CD8-positive, alpha-beta memory T cell (primary cell): ENCODE measurements around the gene MARK3. TPM values are rescaled to one million over a fixed set of nuclear protein-coding genes. Genes with fewer than 3 reads are reported as not detected.

Source experiments
- CTCF ChIA-PET: fragments of 350-600 bp; sonication (Branson Sonifier 250); formaldehyde crosslinking; loops from one replicate; lab custom pipeline; 2021; ENCODE audit warnings: antibody characterized with exemption; lab: Charles Lee
- POLR2A ChIA-PET: fragments of 350-600 bp; sonication (Branson Sonifier 250); formaldehyde crosslinking; loops from one replicate; lab custom pipeline; 2021; ENCODE audit warnings: antibody characterized with exemption; lab: Charles Lee
- DNase-seq, 5 donors: peaks; one replicate each; pipeline versions ENCODE4 v3.0.0 to v3.0.0-alpha.2; 2020 to 2022; ENCODE audit warnings: mixed read lengths in 1 of 5
- H3K27ac ChIP-seq: one replicate; pipeline ENCODE4 v1.7.0; 2013; ENCODE audit warnings: low read depth, mild to moderate bottlenecking, low read length, moderate library complexity
- H3K27me3 ChIP-seq: 2 replicates; pipeline ENCODE4 v1.7.0; 2013; ENCODE audit warnings: low read length, mild to moderate bottlenecking; ENCODE audit not compliant: insufficient read depth, poor library complexity, severe bottlenecking
- H3K36me3 ChIP-seq: 2 replicates; pipeline ENCODE4 v1.7.0; 2013; ENCODE audit warnings: mild to moderate bottlenecking, low read length, moderate library complexity; ENCODE audit not compliant: insufficient read depth
- H3K4me1 ChIP-seq: 2 replicates; pipeline ENCODE4 v1.7.0; 2013; ENCODE audit warnings: mild to moderate bottlenecking, low read length, moderate library complexity; ENCODE audit not compliant: insufficient read depth
- H3K4me3 ChIP-seq: 2 replicates; pipeline ENCODE4 v1.7.0; 2013; ENCODE audit warnings: mild to moderate bottlenecking, low read length
- H3K9me3 ChIP-seq: 2 replicates; pipeline ENCODE4 v1.7.0; 2013; ENCODE audit warnings: mild to moderate bottlenecking, low read length
- H3K27ac Mint-ChIP-seq, 8 donors: one replicate each; pipeline ENCODE4 v1.8.0; 2020 to 2021; ENCODE audit warnings: mixed read lengths in 8 of 8, mild to moderate bottlenecking in 6 of 8, inconsistent platforms in 3 of 8, moderate library complexity in 3 of 8
- H3K27me3 Mint-ChIP-seq, 2 donors: one replicate each; pipeline ENCODE4 v1.8.0; 2020 to 2021; ENCODE audit warnings: mixed read lengths in 2 of 2, mild to moderate bottlenecking in 1 of 2, moderate library complexity in 1 of 2
- H3K36me3 Mint-ChIP-seq, 3 donors: one replicate each; pipeline ENCODE4 v1.8.0; 2020 to 2021; ENCODE audit warnings: mixed read lengths in 3 of 3, inconsistent platforms in 1 of 3, mild to moderate bottlenecking in 1 of 3
- H3K4me1 Mint-ChIP-seq, 3 donors: one replicate each; pipeline ENCODE4 v1.8.0; 2020 to 2021; ENCODE audit warnings: mixed read lengths in 3 of 3, inconsistent platforms in 1 of 3, mild to moderate bottlenecking in 1 of 3
- H3K4me3 Mint-ChIP-seq, 7 donors: one replicate each; pipeline ENCODE4 v1.8.0; 2020 to 2021; ENCODE audit warnings: mixed read lengths in 7 of 7, mild to moderate bottlenecking in 6 of 7, moderate library complexity in 4 of 7, inconsistent platforms in 2 of 7
- H3K9me3 Mint-ChIP-seq, 5 donors: one replicate each; pipeline ENCODE4 v1.8.0; 2020 to 2022; ENCODE audit warnings: mixed read lengths in 5 of 5, mild to moderate bottlenecking in 3 of 5, moderate library complexity in 2 of 5, inconsistent platforms in 1 of 5
- polyA plus RNA-seq: library from polyadenylated mRNA; unstranded; fragments of 300-500 nt; fragmentation: Illumina TruSeq; gene quantifications from one replicate; pipeline ENCODE4 v1.2.3, GENCODE V29; 2021
- total RNA-seq, 2 experiments: library from RNA; stranded (reverse); gene quantifications; one replicate each; pipeline ENCODE4 v1.2.3, GENCODE V29; 2021

MARK3 gene
- total and polyA plus RNA-seq, 3 experiments from 2014 or later: 45.7 to 92.7 (median 91.9) TPM

- ChIA-PET CTCF (no interaction called here), POLR2A (interaction anchor here (0.6 to 0.7 kb wide), 3 partner anchors 11 to 603 kb away, joined by 3 to 11 read pairs (median 11); no protein-coding TSS in a partner anchor)
- H3K27ac ChIP-seq: no peak overlapping the region
- DNase-seq: no peak
- peaks cover 8% of the 10 kb centered on the region for H3K4me1 ChIP-seq
- H3K4me1 Mint-ChIP-seq: peaks cover 11 to 19% (median 15%) of the 10 kb centered on the region in 3 donors
- H3K4me3 Mint-ChIP-seq: no peak overlapping the region
- peaks cover 0 to 82% (median 15%) of the 10 kb centered on the region in 3 donors for H3K36me3 Mint-ChIP-seq
- H3K27me3 Mint-ChIP-seq: no peaks in the 10 kb centered on the region
- no peaks in the 10 kb centered on the region for H3K9me3 ChIP-seq
- H3K9me3 Mint-ChIP-seq: no peaks in the 10 kb centered on the region
- H3K4me3 ChIP-seq: no peak overlapping the region
- H3K27me3 ChIP-seq: no peaks in the 10 kb centered on the region
- H3K36me3 ChIP-seq: peaks cover 31% of the 10 kb centered on the region
- H3K27ac Mint-ChIP-seq: peak overlapping the region in 4 of 8 donors; percentile 3 to 69 (median 30)
Measured at GRCh38 chr14:103463851-103464250, 78.6 kb downstream of the MARK3 start.

DNA sequence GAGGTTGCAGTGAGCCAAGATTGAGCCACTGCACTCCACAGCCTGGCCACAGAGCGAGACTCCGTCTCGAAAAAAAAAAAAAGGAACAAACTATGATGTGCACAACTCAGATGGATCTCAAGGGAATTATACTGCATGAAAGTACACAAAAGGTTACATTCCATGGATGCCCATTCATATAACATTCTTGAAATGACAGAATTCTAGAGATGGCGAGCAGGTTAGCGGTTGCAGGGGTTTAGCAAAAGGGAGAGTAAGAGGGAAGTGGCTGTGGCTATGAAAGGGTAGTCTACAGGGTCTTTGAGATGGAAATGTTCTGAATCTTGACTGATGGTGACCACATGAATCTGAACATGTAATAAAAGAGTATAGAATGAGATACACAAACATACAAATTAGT lies 87.7 kb downstream of the MARK3 start:
- Histone ChIP-seq H3K4me3 (no peak overlapping the region), H3K27me3 (no peaks in the 10 kb centered on the region), H3K27ac (no peak overlapping the region), H3K36me3 (peaks cover 40% of the 10 kb centered on the region), H3K4me1 (no peaks in the 10 kb centered on the region), H3K9me3 (no peaks in the 10 kb centered on the region)
- DNase-seq: no peak
- peaks cover 0 to 2% of the 10 kb centered on the region in 2 donors for H3K27me3 Mint-ChIP-seq
- H3K4me1 Mint-ChIP-seq: peaks cover 0 to 3% (median 1%) of the 10 kb centered on the region in 3 donors
- no peak overlapping the region for H3K4me3 Mint-ChIP-seq
- peaks cover 0 to 75% (median 25%) of the 10 kb centered on the region in 3 donors for H3K36me3 Mint-ChIP-seq
- H3K9me3 Mint-ChIP-seq: no peaks in the 10 kb centered on the region
- CTCF ChIA-PET: interaction anchor here (1.0 kb wide), 1 partner anchor 46 kb away, joined by 3 read pairs; no protein-coding TSS in a partner anchor
- POLR2A ChIA-PET: no interaction called here
- peak overlapping the region in 2 of 8 donors; percentile 19 to 87 for H3K27ac Mint-ChIP-seq

- Mint-ChIP-seq H3K9me3 (no peaks in the 10 kb centered on the region), H3K4me3 (no peak overlapping the region), H3K27ac (no peak overlapping the region), H3K27me3 (peaks cover 0 to 2% of the 10 kb centered on the region in 2 donors), H3K36me3 (peaks cover 0 to 76% (median 23%) of the 10 kb centered on the region in 3 donors), H3K4me1 (peaks cover under 1 to 3% (median 1%) of the 10 kb centered on the region in 3 donors)
- Histone ChIP-seq H3K27me3 (no peaks in the 10 kb centered on the region), H3K4me1 (peaks cover 1% of the 10 kb centered on the region), H3K4me3 (no peak overlapping the region), H3K27ac (no peak overlapping the region), H3K9me3 (no peaks in the 10 kb centered on the region), H3K36me3 (peaks cover 40% of the 10 kb centered on the region)
- ChIA-PET CTCF (no interaction called here), POLR2A (no interaction called here)
- DNase-seq: no peak
Measured at GRCh38 chr14:103474893-103475292, 89.7 kb downstream of the MARK3 start.

DNA sequence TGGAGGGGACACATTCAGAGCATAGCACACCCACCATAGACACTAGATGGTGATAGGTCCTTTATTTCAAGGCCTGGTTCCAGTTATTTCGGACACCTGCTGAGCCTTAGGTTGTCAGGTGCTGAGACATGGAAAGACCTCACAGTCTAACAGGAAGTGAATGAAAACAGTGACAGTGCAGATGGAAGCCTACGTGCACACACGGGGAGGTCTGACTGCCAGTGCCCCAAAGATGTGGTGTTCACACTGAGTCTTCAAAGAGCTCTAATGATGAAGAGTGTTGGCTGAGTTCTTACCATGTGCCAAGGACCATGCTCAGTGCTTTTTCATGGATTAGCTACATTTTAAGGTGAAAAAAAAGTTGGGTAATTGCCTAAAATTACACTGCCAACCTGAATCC lies 90.8 kb downstream of the MARK3 start:
- no peak overlapping the region for H3K27ac ChIP-seq
- H3K4me3 ChIP-seq: no peak overlapping the region
- Mint-ChIP-seq H3K9me3 (no peaks in the 10 kb centered on the region), H3K4me1 (peaks cover 11 to 13% (median 12%) of the 10 kb centered on the region in 3 donors), H3K27me3 (peaks cover 0 to 2% of the 10 kb centered on the region in 2 donors), H3K36me3 (peaks cover 2 to 77% (median 19%) of the 10 kb centered on the region in 3 donors), H3K4me3 (no peak overlapping the region), H3K27ac (no peak overlapping the region)
- ChIA-PET CTCF (no interaction called here), POLR2A (no interaction called here)
- H3K4me1 ChIP-seq: peaks cover 10% of the 10 kb centered on the region
- DNase-seq: no peak
- no peaks in the 10 kb centered on the region for H3K9me3 ChIP-seq
- H3K27me3 ChIP-seq: no peaks in the 10 kb centered on the region
- H3K36me3 ChIP-seq: peaks cover 38% of the 10 kb centered on the region

GRCh38 chr14:103476631-103477030 lies 91.4 kb downstream of the MARK3 start:
- H3K4me1 ChIP-seq: peaks cover 10% of the 10 kb centered on the region
- H3K9me3 Mint-ChIP-seq: no peaks in the 10 kb centered on the region
- H3K27ac Mint-ChIP-seq: peak overlapping the region in 4 of 8 donors; percentile 10 to 83 (median 21)
- H3K4me1 Mint-ChIP-seq: peaks cover 12 to 15% (median 12%) of the 10 kb centered on the region in 3 donors
- no peak overlapping the region for H3K4me3 Mint-ChIP-seq
- no peak overlapping the region for H3K4me3 ChIP-seq
- POLR2A ChIA-PET: no interaction called here
- CTCF ChIA-PET: no interaction called here
- peaks cover 0 to 2% of the 10 kb centered on the region in 2 donors for H3K27me3 Mint-ChIP-seq
- H3K27me3 ChIP-seq: no peaks in the 10 kb centered on the region
- no peaks in the 10 kb centered on the region for H3K9me3 ChIP-seq
- no peak overlapping the region for H3K27ac ChIP-seq
- DNase-seq: no peak
- peaks cover 32% of the 10 kb centered on the region for H3K36me3 ChIP-seq
- H3K36me3 Mint-ChIP-seq: peaks cover 7 to 76% (median 19%) of the 10 kb centered on the region in 3 donors

DNA sequence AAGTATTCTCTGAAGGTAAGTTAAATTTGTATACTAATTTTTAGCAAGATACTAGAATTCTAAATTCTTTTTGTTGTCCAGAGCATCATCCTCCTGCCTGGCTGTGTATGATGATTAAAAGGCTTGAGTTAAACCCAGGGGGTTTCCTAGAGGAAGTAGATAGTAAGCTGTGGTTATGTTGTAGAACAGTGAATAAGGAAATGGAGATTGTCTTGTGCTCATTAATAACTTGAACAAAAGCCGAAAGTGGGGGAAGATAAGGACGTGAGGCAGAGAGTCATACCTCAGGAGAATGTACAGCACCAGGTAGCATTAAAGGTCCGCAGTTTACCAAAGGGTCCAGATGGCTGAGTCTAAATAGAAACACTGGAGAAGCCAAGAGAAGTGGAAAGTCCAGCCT lies 95.4 kb downstream of the MARK3 start:
- ChIA-PET CTCF (no interaction called here), POLR2A (no interaction called here)
- no peak for DNase-seq
- Mint-ChIP-seq H3K27ac (peak overlapping the region in 7 of 8 donors; percentile 3 to 86 (median 49)), H3K4me1 (peaks cover 12 to 17% (median 12%) of the 10 kb centered on the region in 3 donors), H3K4me3 (no peak overlapping the region), H3K27me3 (no peaks in the 10 kb centered on the region), H3K9me3 (no peaks in the 10 kb centered on the region), H3K36me3 (peaks cover 7 to 76% (median 15%) of the 10 kb centered on the region in 3 donors)
- Histone ChIP-seq H3K4me1 (peaks cover 10% of the 10 kb centered on the region), H3K4me3 (no peak overlapping the region), H3K36me3 (peaks cover 20% of the 10 kb centered on the region), H3K27me3 (no peaks in the 10 kb centered on the region), H3K9me3 (no peaks in the 10 kb centered on the region), H3K27ac (no peak overlapping the region)

DNA sequence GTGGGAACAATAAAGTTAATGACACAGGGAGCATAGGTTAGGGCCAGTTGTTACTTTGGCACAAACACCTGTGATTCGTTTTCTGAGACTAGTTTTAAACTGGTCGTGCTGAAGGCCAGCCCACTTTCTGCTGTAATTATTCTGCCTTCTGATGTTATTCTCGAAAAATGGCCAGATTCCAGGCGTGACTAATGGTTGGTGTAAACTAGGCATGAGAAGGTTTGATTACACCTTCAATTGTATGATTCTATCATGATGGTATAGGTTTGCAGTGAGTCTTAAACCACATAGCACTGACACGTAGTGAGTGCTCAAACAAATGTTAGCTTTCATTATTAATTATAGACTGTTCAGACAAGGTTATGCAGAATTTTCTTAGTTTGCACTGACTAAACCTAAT lies 98.4 kb downstream of the MARK3 start:
- no peak for DNase-seq
- peak overlapping the region in 1 of 8 donors; percentile 15 for H3K27ac Mint-ChIP-seq
- peaks cover 14% of the 10 kb centered on the region for H3K36me3 ChIP-seq

GRCh38 chr14:103485504-103485903 lies 100.3 kb downstream of the MARK3 start:
- Histone ChIP-seq H3K4me1 (peaks cover 3% of the 10 kb centered on the region), H3K4me3 (no peak overlapping the region), H3K27me3 (no peaks in the 10 kb centered on the region), H3K9me3 (no peaks in the 10 kb centered on the region), H3K36me3 (peaks cover 16% of the 10 kb centered on the region), H3K27ac (no peak overlapping the region)
- Mint-ChIP-seq H3K9me3 (no peaks in the 10 kb centered on the region), H3K4me3 (no peak overlapping the region), H3K27me3 (peaks cover 0 to 3% of the 10 kb centered on the region in 2 donors), H3K36me3 (peaks cover 7 to 70% (median 20%) of the 10 kb centered on the region in 3 donors), H3K4me1 (peaks cover 7 to 10% (median 7%) of the 10 kb centered on the region in 3 donors), H3K27ac (no peak overlapping the region)
- POLR2A ChIA-PET: no interaction called here
- CTCF ChIA-PET: interaction anchor here (1.2 kb wide), 1 partner anchor 61 kb away, joined by 3 read pairs; no protein-coding TSS in a partner anchor
- DNase-seq: no peak

More for the DNA sequence above, 98.4 kb downstream of the MARK3 start:
- H3K9me3 ChIP-seq: no peaks in the 10 kb centered on the region
- Mint-ChIP-seq H3K4me1 (peaks cover 11 to 17% (median 12%) of the 10 kb centered on the region in 3 donors), H3K9me3 (no peaks in the 10 kb centered on the region), H3K27me3 (peaks cover 0 to 3% of the 10 kb centered on the region in 2 donors), H3K4me3 (no peak overlapping the region), H3K36me3 (peaks cover 7 to 67% (median 12%) of the 10 kb centered on the region in 3 donors)
- ChIA-PET CTCF (no interaction called here), POLR2A (no interaction called here)
- no peak overlapping the region for H3K4me3 ChIP-seq
- peaks cover 10% of the 10 kb centered on the region for H3K4me1 ChIP-seq
- no peak overlapping the region for H3K27ac ChIP-seq
- H3K27me3 ChIP-seq: no peaks in the 10 kb centered on the region
